ENCODE data around the gene CTXND2.
"Not testable (repeated sequence)": the region's sequence is repeated elsewhere in the genome, so short reads cannot be mapped to it uniquely, and the experiment has no call there.

CTXND2 gene

DNA sequence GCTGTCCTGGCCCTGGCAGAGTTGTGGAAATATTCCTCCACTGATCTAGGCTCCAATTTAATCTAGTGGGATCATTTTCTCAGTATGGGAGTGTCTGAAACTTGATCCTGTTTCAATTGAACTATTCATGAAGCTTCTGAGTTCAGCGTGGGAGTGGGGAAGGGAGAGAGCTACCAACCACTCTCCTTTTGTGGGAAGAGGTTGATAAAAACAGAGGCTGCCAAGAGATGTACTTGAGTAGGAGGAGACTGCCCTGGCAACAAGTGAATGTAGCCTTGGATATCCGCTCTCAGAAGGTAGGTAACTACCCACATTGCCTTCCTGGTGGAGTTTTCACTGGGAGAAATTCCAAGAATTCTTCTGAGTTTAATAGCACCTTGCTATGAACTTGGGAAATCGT lies at the start of gene CTXND2:
Gene CTXND2 (plus strand): TSS at position 119 of the 400 bp plus-strand sequence. CDS start 25,179 bp downstream, outside the sequence.
- DNase-seq, result no peak

DNA sequence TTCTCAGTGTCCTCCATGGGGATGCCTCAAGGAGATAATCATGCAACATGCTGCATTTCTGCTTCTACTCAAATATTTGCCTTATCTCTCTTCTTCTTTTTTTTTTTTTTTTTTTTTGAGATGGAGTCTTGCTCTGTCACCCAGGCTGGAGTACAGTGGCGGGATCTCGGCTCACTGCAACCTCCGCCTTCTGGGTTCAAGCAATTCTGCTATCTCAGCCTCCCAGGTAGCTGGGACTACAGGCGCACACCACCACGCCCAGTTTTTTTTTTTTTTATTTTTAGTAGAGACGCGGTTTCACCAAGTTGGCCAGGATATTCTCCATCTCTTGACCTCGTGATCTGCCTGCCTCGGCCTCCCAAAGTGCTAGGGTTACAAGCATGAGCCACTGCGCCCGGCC lies 46.1 kb upstream of the CTXND2 start:
- DNase-seq, result not testable (repeated sequence)

DNA sequence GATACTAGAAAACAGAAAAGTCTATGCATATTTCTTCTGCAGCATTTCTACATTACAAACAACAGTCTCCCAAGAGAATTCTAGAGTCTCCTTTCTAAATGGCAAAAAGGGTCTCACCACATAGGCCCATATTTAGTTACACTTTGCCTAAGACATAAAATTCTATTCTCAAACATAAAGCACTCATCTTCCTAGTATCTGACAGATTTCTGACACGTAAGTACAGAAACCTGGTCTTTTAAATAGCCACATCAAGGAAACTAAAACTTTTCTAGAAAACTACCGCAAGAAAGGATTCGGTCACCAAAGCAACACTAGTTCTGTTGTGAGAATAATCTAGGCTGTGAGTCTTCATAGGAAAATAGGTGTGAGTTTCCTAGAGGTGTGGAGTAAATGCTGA lies 45.3 kb upstream of the CTXND2 start:
- no peak for DNase-seq

DNA sequence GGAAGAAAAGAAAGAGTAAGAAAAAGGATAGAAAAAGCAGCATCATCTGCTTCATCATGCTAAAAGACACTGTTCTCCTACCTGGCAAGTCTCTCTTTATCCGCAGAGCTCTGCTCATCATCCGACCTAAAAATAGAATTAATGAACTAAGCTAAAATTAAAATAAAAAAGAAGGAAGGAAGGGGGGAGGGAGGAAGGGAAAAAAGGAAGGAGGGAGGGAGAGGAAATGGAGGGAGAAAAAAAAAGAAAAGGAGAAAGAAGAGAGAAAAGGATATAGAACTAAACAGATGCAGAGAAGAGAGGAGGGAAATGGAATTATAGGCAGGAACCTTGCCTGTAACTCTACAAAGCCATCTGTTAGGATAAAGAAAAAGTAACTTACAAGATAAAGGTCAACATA lies 44.6 kb upstream of the CTXND2 start:
- DNase-seq, result no peak

DNA sequence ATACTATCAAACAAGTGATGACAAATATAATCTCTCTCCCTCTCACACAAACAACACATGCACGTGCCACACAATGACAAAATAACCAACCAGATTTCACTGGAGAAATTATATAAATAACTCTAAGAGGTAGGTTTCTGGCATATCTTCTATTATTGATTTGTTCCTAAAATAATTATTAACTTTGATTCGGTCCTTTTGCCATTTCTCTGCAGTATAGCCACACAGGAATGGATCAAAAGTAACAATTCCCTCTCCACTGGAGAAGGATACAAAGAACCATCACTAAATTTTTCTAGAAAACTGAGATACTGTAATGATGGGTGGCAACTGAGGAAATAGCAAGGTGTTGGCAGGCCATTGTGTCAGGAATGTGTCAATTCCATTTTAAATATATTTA lies 44.0 kb upstream of the CTXND2 start:
- no peak for DNase-seq

DNA sequence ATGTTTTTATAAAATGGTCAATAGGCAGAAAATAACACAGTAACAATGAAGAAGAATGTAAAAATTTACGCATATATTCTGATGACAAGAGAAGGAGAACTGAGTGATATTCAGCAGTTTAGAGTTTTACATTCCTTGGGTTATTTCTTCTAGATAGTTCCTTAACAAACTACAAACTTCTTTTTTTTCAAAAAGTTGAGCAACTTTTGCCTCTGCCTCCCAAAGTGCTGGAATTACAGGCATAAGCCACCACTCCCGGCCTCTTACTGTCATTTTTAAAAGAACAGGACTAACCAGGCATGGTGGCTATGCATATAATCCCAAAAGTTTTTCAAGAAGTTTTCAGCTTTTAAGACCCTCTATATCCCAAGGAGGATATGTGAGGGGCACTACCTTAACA lies 43.5 kb upstream of the CTXND2 start:
- DNase-seq, result no peak

DNA sequence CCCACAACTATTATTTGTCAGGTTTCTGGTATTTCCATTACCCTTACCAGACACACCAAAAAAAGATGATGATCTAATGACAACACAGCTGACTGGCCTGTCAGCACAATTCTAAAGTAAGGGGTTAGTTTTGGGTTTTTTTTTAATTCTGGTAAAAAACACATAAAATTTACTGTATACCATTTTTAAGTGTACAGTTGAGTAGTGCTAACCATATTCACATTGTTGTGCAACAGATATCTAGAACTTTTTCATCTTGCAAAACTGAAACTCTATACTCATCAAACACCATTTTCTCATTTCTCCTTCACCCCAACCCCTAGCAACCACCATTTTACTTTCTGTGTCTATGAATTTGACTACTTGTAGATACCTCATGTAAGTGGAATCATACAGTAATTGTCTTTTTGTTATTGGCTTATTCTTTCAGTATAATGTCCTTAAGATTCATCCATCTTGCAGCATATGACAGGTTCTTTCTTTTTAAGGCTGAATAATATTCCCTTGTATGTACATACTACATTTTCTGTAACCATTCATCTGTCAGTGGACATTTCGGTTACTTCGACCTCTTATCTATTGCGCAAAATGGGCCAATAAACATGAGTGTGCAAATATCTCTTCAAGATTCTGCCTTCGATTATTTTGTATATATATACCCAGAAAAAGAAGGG lies 40.3 kb upstream of the CTXND2 start:
- DNase-seq, result no peak

DNA sequence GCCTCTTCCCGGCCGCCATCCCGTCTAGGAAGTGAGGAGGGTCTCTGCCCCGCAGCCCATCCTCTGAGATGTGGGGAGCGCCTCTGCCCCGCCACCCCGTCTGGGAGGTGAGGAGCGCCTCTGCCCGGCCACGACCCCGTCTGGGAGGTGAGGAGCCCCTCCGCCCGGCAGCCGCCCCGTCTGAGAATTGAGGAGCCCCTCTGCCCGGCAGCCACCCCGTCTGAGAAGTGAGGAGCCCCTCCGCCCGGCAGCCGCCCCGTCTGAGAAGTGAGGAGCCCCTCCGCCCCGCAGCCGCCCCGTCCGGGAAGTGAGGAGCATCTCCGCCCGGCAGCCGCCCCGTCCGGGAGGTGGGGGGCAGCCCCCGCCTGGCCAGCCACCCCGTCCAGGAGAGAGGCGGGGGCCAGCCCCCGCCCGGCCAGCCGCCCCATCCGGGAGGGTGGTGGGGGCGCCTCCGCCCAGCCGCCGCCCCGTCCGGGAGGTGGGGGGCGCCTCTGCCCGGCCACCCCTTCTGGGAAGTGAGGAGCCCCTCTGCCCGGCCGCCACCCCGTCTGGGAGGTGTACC lies 36.1 kb upstream of the CTXND2 start:
- not testable (repeated sequence) for DNase-seq

DNA sequence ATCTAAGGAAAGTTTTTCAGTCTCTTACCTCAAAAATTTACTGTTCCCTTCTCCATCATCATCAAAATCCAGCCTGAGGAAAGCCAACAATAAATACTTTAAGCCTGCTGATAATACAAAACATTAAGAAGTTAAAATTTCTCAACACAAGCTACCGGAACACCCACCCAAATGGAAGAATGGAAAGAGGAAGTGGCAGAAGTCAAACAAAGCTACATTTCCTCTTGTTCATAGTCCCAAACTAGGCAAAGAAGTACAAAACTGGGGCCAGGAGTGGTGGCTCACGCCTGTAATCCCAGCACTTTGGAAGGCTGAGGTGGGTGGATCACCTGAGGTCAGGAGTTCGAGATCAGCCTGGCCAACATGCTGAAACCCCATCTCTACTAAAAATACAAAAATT lies 34.2 kb upstream of the CTXND2 start:
- not testable (repeated sequence) for DNase-seq

DNA sequence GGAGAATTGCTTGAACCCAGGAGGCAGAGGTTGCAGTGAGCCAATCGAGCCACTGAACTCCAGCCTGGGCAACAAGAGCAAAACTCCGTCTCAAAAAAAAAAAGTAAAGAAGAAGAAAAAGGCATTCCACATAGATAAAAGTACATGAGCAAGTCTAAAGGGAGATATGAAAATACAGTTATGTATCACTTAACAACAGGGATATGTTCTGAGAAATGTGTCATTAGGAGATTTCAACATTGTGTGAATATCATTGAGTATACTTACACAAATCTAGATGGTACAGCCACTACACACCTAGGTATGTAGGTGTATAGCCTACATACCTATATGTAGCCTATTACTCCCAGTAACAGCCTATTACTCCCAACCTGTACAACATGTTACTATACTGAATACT lies 23.2 kb upstream of the CTXND2 start:
- no peak for DNase-seq

DNA sequence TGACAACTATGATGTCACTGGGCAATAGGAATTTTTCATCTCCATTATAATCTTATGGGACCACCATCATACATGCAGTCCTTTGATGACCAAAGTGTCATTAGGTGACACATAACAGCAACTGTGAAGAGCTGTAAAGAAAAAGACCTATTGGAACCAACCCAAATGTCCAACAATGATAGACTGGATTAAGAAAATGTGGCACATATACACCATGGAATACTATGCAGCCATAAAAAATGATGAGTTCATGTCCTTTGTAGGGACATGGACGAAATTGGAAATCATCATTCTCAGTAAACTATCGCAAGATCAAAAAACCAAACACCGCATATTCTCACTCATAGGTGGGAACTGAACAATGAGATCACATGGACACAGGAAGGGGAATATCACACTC lies 22.7 kb upstream of the CTXND2 start:
- not testable (repeated sequence) for DNase-seq

DNA sequence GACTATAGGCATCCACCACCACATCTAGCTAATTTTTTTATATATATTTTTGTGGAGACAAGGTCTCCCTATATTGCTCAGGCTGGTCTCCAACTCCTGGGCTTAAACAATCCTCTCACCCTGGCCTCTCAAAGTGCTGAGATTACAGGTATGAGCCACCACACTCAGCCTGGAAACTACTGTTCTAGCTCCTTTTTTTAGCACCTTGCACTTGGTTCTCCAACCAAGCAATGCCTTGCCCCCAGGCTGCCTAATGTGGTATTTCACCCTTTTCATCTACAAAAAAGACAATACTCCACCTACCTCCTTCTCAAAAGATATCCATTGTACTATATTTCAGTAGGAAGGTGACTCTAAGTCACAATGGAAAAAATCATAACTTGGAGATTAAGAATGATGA lies 17.3 kb upstream of the CTXND2 start:
- DNase-seq, result no peak

DNA sequence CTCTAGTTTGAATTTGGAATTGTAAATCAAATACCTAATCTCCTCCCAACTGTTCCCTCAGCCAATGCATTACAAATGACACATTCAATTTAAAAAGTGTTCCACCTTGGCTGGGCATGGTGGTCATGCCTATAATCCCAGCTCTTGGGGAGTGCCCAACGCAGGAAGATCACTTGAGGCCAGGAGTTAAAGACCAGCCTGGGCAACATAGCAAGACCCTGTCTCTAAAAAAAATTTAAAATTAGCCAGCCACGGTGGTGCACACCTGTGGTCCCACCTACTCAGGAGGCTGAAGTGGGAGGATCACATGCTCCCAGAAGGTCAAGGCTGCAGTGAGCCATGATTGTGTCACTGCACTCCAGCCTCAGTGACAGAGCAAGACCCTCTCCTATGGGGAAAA lies 14.4 kb upstream of the CTXND2 start:
- DNase-seq, result no peak

DNA sequence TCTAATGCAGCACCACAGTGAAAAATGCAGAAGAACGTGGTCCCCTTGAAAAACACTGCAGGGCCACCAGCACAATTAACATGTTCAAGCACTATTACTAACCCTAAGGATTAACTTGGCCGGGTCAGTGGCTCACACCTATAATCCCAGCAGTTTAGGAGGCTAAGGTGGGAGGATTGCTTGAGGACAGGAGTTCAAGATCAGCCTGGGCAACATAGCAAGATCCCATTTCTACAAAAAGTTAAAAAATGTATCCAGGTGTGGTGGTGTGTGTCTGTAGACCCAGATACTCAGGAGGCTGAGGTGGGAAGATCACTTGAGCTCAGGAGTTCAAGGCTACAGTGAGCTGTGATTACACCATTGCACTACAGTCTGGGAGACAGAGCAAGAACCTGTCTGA lies 13.4 kb upstream of the CTXND2 start:
- DNase-seq, result no peak

DNA sequence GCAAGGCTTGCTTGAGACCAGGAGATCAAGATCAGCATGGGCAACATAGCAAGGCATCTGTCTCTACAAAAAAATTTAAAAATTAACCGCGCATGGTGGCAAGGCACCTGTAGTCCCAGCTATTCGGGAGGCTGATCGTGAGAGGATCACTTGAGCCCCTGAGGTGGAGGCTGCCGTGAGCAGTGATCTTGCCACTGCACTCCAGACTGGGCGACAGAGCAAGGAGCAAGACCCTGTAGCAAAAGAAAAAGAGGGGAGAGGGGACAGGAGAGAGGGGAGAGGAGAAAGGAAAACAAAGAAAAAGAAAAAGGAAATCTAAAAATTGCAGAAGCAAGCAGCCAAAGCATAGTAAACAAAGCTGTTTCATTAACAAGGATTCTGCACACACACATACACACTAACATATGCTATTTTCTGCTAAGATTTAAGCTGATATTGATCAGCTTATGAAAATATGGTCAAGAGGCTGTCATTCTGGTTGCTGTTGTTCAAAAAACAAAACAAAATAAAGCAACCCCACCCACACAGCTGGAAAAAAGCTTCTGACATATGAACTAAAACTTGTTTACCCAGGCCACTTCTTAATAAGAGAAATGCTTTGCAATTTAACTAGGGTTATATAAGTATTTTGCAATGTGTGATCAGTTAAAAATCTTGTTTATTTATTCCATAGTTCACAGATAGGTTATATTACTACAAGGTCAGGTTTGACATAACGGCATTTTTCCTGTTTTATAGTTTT lies 12.3 kb upstream of the CTXND2 start:
- DNase-seq, result no peak

DNA sequence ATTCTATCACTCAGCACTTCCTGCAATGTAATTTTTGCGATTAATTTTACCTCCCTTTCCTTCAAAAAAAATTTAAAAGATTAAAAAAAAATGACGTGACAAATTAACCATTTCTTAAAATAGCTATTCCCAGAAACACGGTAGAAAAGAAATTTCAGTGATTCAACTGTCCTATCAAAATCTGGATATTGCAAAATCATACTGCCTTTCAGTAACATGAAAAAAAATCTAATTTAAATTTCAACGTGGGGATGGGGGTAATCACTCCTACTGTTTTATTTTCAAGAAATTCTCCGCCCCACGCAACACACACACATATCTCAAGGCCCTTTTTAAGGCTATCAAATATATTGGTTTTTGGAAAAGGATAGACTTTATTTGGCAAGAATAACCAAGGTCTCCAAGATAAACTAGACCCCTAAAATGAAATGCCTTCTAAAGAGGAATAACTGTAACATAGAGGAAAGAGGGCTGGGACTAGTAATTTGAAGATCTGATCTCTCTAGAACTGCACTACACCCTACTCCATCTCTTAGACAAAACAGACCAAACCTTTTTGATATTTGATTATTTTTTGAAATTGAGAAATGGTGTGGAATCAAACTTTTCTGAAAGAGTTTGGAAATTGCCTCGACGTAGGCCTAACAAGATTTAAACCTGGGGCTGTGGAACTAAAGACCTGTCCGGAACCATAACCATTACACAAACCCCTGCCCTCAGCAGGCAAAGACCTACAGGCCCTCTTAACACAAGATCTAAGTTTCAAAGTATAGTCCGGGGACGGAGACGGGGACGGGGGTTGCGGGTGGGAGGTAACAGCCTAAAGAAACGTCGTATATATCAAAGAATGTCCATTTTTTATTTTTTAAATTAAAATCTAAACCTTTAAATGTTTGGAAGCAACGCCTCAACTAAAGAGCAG lies 11.5 kb upstream of the CTXND2 start:
- DNase-seq, result no peak

DNA sequence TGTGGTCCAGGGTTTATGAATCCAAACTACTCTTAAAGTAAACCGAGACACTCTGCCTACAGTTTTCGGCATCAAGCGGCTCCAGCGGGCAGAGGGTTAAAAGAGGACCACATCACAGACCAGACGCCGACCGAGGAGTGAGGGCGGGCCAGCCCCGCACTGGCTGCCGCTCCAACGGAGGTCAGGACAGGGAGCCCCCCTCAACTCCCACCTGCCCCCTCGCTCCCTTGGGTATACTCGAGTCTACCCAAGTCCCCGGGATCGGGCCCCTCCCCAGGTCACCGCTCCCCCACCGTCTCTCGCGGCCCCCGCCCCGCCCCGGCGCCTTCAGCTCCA lies 10.8 kb upstream of the CTXND2 start:
- DNase-seq, result peak; percentile 73

DNA sequence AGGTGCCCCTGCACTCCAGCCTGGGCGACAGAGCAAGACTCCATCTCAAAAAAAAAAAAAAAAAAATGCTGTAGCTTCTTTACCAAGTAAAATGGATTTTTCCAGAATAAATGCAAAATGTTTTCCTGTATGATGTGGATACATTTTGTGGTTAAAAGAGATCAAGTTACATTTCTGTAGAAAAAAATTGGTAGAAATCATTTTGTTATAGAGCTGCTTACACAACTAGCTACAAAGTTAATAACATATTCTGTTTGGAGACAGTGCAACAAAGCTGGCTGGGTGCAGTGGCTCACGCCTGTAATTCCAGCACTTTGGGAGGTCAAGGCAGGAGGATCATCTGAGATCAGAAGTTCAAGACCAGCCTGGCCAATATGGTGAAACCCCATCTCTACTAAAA lies 8.0 kb upstream of the CTXND2 start:
- DNase-seq, result not testable (repeated sequence)

DNA sequence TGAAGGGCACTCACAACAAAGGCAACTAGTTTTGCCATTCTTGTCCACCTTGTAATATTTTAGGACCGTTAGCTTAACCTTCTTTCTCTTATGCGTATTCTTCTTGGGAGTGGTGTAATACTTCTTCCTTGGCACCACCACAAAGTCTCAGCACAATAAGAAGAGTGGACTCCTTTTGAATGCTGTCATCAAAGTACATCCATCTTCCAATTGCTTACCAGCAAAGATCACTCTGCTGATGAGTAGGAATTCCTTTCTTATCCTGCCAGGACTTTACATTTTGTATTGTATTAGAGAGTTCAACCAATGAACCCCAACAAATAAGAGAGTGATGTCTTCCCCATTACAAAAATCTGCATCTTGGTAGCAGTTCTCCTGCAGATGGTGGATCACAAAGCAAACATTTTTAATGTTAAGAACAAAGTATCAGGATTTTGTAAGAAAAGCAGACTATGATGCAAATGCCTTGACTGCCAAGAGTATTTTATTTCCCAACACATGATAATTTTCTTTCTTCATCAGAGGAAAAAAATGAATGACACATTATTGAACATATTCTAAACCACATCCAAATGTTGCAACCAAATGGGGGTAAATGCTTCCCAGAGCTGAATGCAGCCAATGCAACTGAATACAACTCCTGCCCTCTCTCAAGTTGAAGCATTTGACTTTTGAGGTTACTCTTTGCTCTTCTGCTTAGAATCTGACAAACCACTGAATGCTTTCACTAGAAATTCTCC lies 5.4 kb upstream of the CTXND2 start:
- DNase-seq, result no peak

DNA sequence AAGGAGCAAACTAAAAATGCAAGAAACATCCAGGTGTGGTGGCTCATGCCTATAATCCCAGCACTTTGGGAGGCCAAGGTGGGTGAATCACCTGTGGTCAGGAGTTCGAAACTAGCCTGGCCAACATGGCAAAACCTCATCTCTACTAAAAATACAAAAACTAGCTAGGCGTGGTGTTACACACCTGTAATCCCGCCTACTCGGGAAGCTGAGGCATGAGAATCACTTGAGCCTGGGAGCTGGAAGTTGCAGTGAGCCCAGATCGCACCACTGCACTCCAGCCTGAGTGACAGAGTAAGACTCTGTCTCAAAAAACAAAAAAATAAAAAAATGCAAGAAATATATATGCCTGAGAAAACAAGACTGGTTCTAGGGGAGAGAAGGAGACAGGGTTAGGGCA lies 3.8 kb upstream of the CTXND2 start:
- DNase-seq, result not testable (repeated sequence)

DNA sequence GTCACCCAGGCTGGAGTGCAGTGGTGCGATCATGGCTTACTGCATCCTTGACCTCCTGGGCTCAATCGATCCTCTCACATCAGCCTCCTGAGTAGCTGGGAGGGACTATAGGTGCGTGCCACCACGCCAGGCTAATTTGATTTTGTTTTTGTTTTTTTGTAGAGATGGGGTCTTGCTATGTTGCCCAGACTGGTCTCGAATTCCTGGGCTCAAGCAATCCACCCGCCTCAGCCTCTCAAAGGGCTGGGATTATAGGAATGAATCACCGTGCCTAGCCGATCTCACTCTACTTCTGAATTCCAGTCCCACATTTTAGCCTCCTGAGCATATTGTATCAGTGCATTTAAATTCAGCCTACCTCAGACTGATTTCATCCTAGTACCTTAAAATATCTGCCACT lies 1.8 kb downstream of the CTXND2 start:
- no peak for DNase-seq

DNA sequence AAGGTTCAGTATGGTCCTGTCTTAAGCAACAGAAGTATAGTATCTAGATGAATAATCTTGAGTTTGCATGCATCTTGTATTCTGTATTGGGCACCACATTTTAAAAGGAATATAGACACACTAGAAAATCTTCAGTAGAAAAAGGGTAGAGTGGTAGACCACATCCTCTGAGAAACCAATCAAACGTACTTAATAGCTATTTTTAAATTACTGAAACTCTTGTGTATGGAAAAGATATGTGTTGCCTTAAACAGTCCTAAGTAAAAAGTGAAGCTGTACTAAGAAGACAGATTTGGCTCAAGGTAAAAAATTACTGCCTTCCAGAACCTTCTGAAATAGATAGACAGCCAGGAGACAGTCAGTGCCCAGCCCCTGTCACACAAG lies 3.1 kb downstream of the CTXND2 start:
- no peak for DNase-seq

Data from DMS79 treated with DMSO at 0.1 percent for 48 hours (cell line).